Neural cell (in vitro differentiated cells): ENCODE measurements around the gene CRYZL1.

ENCODE experiments used
- CTCF ChIP-seq: fragments of 450-650 bp; IDR thresholded peaks from 2 replicates; pipeline ENCODE4 v1.5.1; 2014; ENCODE audit warnings: antibody characterized with exemption, mild to moderate bottlenecking, moderate library complexity; ENCODE audit not compliant: poor library complexity, severe bottlenecking
- EP300 ChIP-seq: fragments of 450-650 bp; conservative IDR thresholded peaks from 2 replicates; pipeline ENCODE4 v1.6.1; 2014; ENCODE audit warnings: antibody characterized with exemption, mild to moderate bottlenecking, moderate library complexity; ENCODE audit not compliant: poor library complexity, severe bottlenecking
- POLR2AphosphoS5 ChIP-seq: IDR thresholded peaks from 2 replicates; pipeline ENCODE4 v1.6.1; 2012
- RAD21 ChIP-seq: fragments of 450-650 bp; conservative IDR thresholded peaks from 2 replicates; pipeline ENCODE4 v1.6.1; 2014; ENCODE audit warnings: antibody characterized with exemption, mild to moderate bottlenecking, moderate library complexity
- REST ChIP-seq: IDR thresholded peaks from 2 replicates; pipeline ENCODE4 v1.6.1; 2012; ENCODE audit warnings: borderline replicate concordance
- TAF1 ChIP-seq: IDR thresholded peaks from 2 replicates; pipeline ENCODE4 v1.6.1; 2012; ENCODE audit warnings: low read depth

- TF ChIP-seq CTCF, result no peak
- TF ChIP-seq RAD21, result peak; percentile 23
- peak; percentile 30 for TF ChIP-seq REST
- TF ChIP-seq EP300, result peak; percentile 31
- peak; percentile 71 for TF ChIP-seq TAF1
- TF ChIP-seq POLR2AphosphoS5, result peak; percentile 94
These were observed 720 bp upstream of the CRYZL1 start, which contains the start of gene ITSN1 for GRCh38 chr21:33642027-33642895.
